ENCODE measurements around the gene OGFOD3. TPM values are rescaled to one million over a fixed set of nuclear protein-coding genes. Genes with fewer than 3 reads are reported as not detected.

The OGFOD3 gene
- total and polyA plus RNA-seq, 9 donors: 17.2 to 25.9 (median 23.2) TPM

- Histone ChIP-seq H3K27ac (ENCODE audit: low read length) (no peak overlapping the region), H3K4me1 (ENCODE audit: control insufficient read depth, insufficient read depth, low read length) (peaks cover 6% of the 10 kb centered on the region), H3K27me3 (ENCODE audit: control insufficient read depth, insufficient read depth, low read length) (no peaks in the 10 kb centered on the region), H3K9me3 (replicated peaks; ENCODE audit: control insufficient read depth, low read depth, low read length) (no peaks in the 10 kb centered on the region), H3K4me3 (ENCODE audit: low read length) (no peak overlapping the region), H3K36me3 (ENCODE audit: control insufficient read depth, insufficient read depth, low read length) (peaks cover 47% of the 10 kb centered on the region)
- no peak for DNase-seq
- WGBS (ENCODE audit: insufficient coverage): 87% methylated on average over 31 of the region's 43 CpGs
Measured at GRCh38 chr17:82435601-82436583, 17.5 kb upstream of the OGFOD3 start.

DNA sequence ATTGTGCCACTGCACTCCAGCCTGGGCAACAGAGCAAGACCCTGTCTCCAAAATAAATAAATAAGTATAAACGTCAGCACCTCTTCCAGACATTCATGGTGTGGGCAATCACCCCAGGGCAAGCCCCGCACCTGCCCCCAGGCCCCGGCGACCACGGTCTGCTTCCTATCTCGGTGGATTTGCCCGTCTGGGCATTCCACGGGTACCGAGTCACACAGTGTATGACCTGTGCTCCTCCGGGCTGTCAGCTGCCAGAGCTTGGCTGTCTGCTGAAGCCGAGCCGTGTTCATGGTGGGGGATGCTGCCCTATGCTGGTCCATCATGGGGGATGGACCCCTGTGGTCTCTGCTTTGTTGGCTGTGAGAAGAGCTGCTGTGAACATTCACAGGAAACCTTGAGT lies 16.7 kb upstream of the OGFOD3 start:
- 88% methylated on average over 12 of the region's 12 CpGs for WGBS (ENCODE audit: insufficient coverage)
- no peak overlapping the region for H3K27ac ChIP-seq (ENCODE audit: low read length)
- no peaks in the 10 kb centered on the region for H3K27me3 ChIP-seq (ENCODE audit: control insufficient read depth, insufficient read depth, low read length)
- no peak for DNase-seq
- no peaks in the 10 kb centered on the region for H3K4me1 ChIP-seq (ENCODE audit: control insufficient read depth, insufficient read depth, low read length)
- no peak overlapping the region for H3K4me3 ChIP-seq (ENCODE audit: low read length)
- no peaks in the 10 kb centered on the region for H3K9me3 ChIP-seq (replicated peaks; ENCODE audit: control insufficient read depth, low read depth, low read length)
- H3K36me3 ChIP-seq (ENCODE audit: control insufficient read depth, insufficient read depth, low read length): peaks cover 48% of the 10 kb centered on the region

DNA sequence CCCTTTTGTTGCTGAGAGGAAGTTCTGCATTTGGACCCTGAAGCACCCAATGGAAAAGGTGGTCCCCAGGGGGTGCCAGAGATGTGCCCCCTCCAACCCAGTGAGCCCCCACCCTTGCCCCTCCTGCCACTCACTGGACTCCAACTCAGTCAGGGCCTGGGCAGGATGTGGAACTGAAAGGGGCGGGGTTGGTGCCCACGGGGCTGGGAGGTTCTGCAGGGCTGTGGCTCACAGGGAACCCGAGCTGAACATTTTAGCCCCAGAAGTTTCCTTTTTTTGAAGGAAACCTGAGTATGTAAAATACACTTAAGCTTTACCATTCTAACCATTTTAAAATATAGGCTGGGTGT lies 15.8 kb upstream of the OGFOD3 start:
- no peaks in the 10 kb centered on the region for H3K9me3 ChIP-seq (replicated peaks; ENCODE audit: control insufficient read depth, low read depth, low read length)
- no peak overlapping the region for H3K27ac ChIP-seq (ENCODE audit: low read length)
- WGBS (ENCODE audit: insufficient coverage): no CpG with 5 or more reads among the region's 3 CpGs
- DNase-seq: no peak
- no peaks in the 10 kb centered on the region for H3K4me1 ChIP-seq (ENCODE audit: control insufficient read depth, insufficient read depth, low read length)
- peaks cover 52% of the 10 kb centered on the region for H3K36me3 ChIP-seq (ENCODE audit: control insufficient read depth, insufficient read depth, low read length)
- H3K4me3 ChIP-seq (ENCODE audit: low read length): no peak overlapping the region
- no peaks in the 10 kb centered on the region for H3K27me3 ChIP-seq (ENCODE audit: control insufficient read depth, insufficient read depth, low read length)

GRCh38 chr17:82433560-82434215 lies 15.3 kb upstream of the OGFOD3 start:
- Histone ChIP-seq H3K36me3 (ENCODE audit: control insufficient read depth, insufficient read depth, low read length) (peaks cover 52% of the 10 kb centered on the region), H3K4me3 (ENCODE audit: low read length) (no peak overlapping the region), H3K9me3 (replicated peaks; ENCODE audit: control insufficient read depth, low read depth, low read length) (no peaks in the 10 kb centered on the region), H3K27me3 (ENCODE audit: control insufficient read depth, insufficient read depth, low read length) (no peaks in the 10 kb centered on the region), H3K4me1 (ENCODE audit: control insufficient read depth, insufficient read depth, low read length) (no peaks in the 10 kb centered on the region), H3K27ac (ENCODE audit: low read length) (no peak overlapping the region)
- DNase-seq: no peak
- 93% methylated on average over 30 of the region's 32 CpGs for WGBS (ENCODE audit: insufficient coverage)

GRCh38 chr17:82432017-82432416 lies 13.6 kb upstream of the OGFOD3 start:
- Histone ChIP-seq H3K27me3 (ENCODE audit: control insufficient read depth, insufficient read depth, low read length) (no peaks in the 10 kb centered on the region), H3K9me3 (replicated peaks; ENCODE audit: control insufficient read depth, low read depth, low read length) (no peaks in the 10 kb centered on the region), H3K36me3 (ENCODE audit: control insufficient read depth, insufficient read depth, low read length) (peaks cover 46% of the 10 kb centered on the region), H3K4me3 (ENCODE audit: low read length) (no peak overlapping the region), H3K27ac (ENCODE audit: low read length) (no peak overlapping the region), H3K4me1 (ENCODE audit: control insufficient read depth, insufficient read depth, low read length) (no peaks in the 10 kb centered on the region)
- WGBS (ENCODE audit: insufficient coverage): 83% methylated on average over 7 of the region's 8 CpGs
- no peak for DNase-seq

DNA sequence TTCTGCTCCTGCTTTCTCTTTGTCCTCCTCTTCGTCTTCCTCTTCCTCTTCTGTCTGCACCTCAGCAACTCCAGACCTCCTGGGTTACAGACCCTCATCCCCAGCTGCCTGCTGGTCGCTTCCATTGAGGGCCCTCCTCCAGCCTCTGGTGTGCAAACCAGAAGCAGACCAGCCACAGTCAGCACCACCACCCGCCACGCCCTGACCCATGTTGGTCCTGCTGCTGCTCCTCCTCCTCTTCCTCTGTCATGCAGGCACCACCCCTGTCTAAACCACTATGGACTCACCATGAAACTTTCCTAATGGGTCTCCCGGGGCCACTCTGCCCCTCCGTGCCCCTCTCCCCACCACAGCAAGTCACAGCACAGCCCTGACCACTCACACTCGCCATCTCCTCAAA lies 11.4 kb upstream of the OGFOD3 start:
- H3K27ac ChIP-seq (ENCODE audit: low read length): no peak overlapping the region
- H3K27me3 ChIP-seq (ENCODE audit: control insufficient read depth, insufficient read depth, low read length): no peaks in the 10 kb centered on the region
- no peaks in the 10 kb centered on the region for H3K9me3 ChIP-seq (replicated peaks; ENCODE audit: control insufficient read depth, low read depth, low read length)
- peaks cover 27% of the 10 kb centered on the region for H3K36me3 ChIP-seq (ENCODE audit: control insufficient read depth, insufficient read depth, low read length)
- H3K4me3 ChIP-seq (ENCODE audit: low read length): no peak overlapping the region
- H3K4me1 ChIP-seq (ENCODE audit: control insufficient read depth, insufficient read depth, low read length): no peaks in the 10 kb centered on the region
- DNase-seq: no peak
- WGBS (ENCODE audit: insufficient coverage): 96% methylated on average over 3 of the region's 7 CpGs

DNA sequence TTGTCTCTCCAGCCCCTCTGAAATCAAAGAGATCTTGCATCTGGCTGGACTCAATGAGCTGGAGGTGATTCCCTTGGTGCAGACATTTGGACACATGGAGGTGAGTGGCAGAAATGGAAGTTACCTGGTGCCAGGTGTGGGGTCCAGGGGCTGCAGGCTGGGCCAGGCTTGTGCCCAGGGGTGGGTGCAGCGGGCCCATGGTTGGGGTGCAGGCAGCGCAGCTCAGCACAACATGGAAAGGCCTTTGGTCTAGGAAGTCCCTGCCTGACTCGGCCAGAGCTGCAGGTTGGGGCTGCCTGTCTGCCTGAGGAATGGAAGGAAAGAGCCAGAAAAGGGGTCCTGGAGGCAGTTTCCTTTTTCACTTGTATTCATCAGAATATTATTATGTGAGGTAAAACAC lies 10.2 kb upstream of the OGFOD3 start:
- peaks cover 30% of the 10 kb centered on the region for H3K36me3 ChIP-seq (ENCODE audit: control insufficient read depth, insufficient read depth, low read length)
- WGBS (ENCODE audit: insufficient coverage): 100% methylated on average over 2 of the region's 3 CpGs
- no peaks in the 10 kb centered on the region for H3K4me1 ChIP-seq (ENCODE audit: control insufficient read depth, insufficient read depth, low read length)
- no peaks in the 10 kb centered on the region for H3K27me3 ChIP-seq (ENCODE audit: control insufficient read depth, insufficient read depth, low read length)
- DNase-seq: no peak
- H3K9me3 ChIP-seq (replicated peaks; ENCODE audit: control insufficient read depth, low read depth, low read length): no peaks in the 10 kb centered on the region
- no peak overlapping the region for H3K4me3 ChIP-seq (ENCODE audit: low read length)
- H3K27ac ChIP-seq (ENCODE audit: low read length): no peak overlapping the region

DNA sequence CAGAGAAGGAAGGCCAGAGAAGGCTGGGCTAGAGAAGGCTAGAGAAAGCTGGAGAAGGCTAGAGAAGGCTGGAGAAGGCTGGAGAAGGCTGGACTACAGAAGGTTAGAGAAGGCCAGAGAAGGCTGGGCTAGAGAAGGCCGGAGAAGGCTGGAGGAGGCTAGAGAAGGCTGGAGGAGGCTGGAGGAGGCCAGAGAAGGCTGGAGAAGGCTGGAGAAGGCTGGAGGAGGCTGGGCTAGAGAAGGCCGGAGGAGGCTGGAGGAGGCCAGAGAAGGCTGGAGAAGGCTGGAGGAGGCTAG lies 6.4 kb upstream of the OGFOD3 start:
- no peak for DNase-seq
- WGBS (ENCODE audit: insufficient coverage): 98% methylated on average over 2 of the region's 2 CpGs

DNA sequence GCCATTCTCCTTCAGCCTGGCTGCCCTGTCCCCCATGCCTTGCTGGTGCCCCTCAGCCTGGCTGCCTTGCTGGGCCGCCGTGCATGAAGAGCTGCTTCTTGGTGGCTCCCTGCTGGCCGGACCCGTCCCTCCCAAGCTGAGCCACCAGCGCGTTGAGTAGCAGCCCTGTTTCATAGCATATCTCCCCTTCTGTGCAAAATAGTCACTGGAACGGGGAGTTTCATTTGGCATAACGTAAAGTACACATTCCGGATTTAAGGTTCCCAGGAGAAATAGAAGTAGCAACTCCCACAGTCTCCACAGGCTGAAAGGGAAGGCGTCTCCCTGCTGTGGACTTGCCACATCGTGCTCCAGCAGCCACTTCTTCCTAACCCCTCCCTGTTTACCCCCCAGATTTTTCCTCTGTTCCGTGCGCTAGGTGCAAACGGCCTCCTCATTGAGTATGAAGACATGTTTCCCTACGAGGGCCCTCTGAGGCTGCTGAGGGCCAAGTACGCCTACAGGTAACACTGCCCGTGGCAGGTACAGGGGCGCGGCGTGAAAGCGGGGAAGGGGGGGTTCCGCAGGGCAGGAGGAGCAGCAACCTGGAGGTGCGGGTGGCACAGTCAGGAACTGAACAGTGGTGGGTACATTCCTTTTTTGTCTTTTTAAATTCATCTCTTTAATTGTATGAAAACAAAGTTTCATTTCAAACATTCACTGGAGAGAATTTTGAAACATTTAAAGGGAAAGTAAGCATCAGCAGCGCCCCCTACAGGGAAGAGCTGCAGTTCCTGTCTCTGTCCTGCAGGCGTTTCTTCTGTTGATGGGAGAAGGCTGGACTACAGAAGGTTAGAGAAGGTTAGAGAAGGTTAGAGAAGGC lies 5.8 kb upstream of the OGFOD3 start:
- no peak for DNase-seq
- Histone ChIP-seq H3K27ac (ENCODE audit: low read length) (no peak overlapping the region), H3K4me1 (ENCODE audit: control insufficient read depth, insufficient read depth, low read length) (peaks cover 3% of the 10 kb centered on the region), H3K27me3 (ENCODE audit: control insufficient read depth, insufficient read depth, low read length) (no peaks in the 10 kb centered on the region), H3K36me3 (ENCODE audit: control insufficient read depth, insufficient read depth, low read length) (peaks cover 30% of the 10 kb centered on the region), H3K4me3 (ENCODE audit: low read length) (no peak overlapping the region), H3K9me3 (replicated peaks; ENCODE audit: control insufficient read depth, low read depth, low read length) (peaks cover 4% of the 10 kb centered on the region)
- WGBS (ENCODE audit: insufficient coverage): 53% methylated on average over 16 of the region's 25 CpGs

More for the DNA sequence above, 6.4 kb upstream of the OGFOD3 start:
- Histone ChIP-seq H3K4me3 (ENCODE audit: low read length) (no peak overlapping the region), H3K27me3 (ENCODE audit: control insufficient read depth, insufficient read depth, low read length) (no peaks in the 10 kb centered on the region), H3K27ac (ENCODE audit: low read length) (no peak overlapping the region), H3K36me3 (ENCODE audit: control insufficient read depth, insufficient read depth, low read length) (peaks cover 34% of the 10 kb centered on the region), H3K4me1 (ENCODE audit: control insufficient read depth, insufficient read depth, low read length) (peaks cover under 1% of the 10 kb centered on the region), H3K9me3 (replicated peaks; ENCODE audit: control insufficient read depth, low read depth, low read length) (peaks cover 4% of the 10 kb centered on the region)

DNA sequence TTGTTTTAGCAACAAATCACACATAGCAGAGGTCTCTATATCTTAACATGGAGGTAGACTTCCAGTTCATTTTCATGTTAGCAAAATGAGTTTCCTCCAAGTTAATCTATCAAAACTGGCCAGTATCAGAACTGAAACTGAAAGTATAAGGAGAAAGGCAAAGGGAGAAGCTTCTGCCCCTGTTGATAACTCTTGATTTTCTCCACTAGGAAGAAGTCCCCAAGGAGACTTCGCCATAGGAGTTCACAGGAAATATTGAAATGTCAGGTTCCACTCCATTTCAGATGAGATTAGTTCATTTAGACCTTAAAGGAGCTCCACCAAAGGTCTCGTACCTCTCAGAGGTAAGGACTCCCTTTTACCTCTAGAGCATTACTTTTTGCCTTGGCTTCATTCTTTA lies 1.2 kb upstream of the OGFOD3 start:
- H3K36me3 ChIP-seq (ENCODE audit: control insufficient read depth, insufficient read depth, low read length): peaks cover 23% of the 10 kb centered on the region
- no peak overlapping the region for H3K27ac ChIP-seq (ENCODE audit: low read length)
- WGBS (ENCODE audit: insufficient coverage): 100% methylated on average over 1 of the region's 2 CpGs
- DNase-seq: no peak
- H3K4me3 ChIP-seq (ENCODE audit: low read length): no peak overlapping the region
- H3K4me1 ChIP-seq (ENCODE audit: control insufficient read depth, insufficient read depth, low read length): peaks cover 14% of the 10 kb centered on the region
- H3K27me3 ChIP-seq (ENCODE audit: control insufficient read depth, insufficient read depth, low read length): no peaks in the 10 kb centered on the region
- peaks cover 4% of the 10 kb centered on the region for H3K9me3 ChIP-seq (replicated peaks; ENCODE audit: control insufficient read depth, low read depth, low read length)
